Activated T-cell treated with anti-CD3 and anti-CD28 coated beads for 24 hours (primary cell): ENCODE results near the gene TOP3A.
"Not testable (repeated sequence)": the region's sequence is repeated elsewhere in the genome, so short reads cannot be mapped to it uniquely, and the experiment has no call there.

Source experiments
- DNase-seq: peaks from one replicate; pipeline ENCODE4 v3.0.0-alpha.2; 2020; ENCODE audit warnings: low read depth

TOP3A gene

GRCh38 chr17:18314731-18315561 is at the start of gene TOP3A, which contains the start of gene SMCR8:
Gene TOP3A, minus strand, starts transcription at chr17:18314994. Its CDS starts 216 bp downstream, at chr17:18314778.
Gene SMCR8, plus strand, starts transcription at chr17:18315293. Its CDS starts 497 bp downstream, at chr17:18315790.
- DNase-seq, result peak; percentile 99

- DNase-seq, result no peak
These were observed 49.4 kb upstream of the TOP3A start for GRCh38 chr17:18364166-18364565.

GRCh38 chr17:18363101-18364049 is 48.6 kb upstream of the TOP3A start, which contains the start of gene SHMT1:
Gene SHMT1, minus strand, starts transcription at chr17:18363550. Its CDS starts 7,569 bp downstream, at chr17:18355981.
- peak; percentile 85 for DNase-seq

- no peak for DNase-seq
These were observed 47.9 kb upstream of the TOP3A start for GRCh38 chr17:18362698-18363100.

- no peak for DNase-seq
These were observed 47.3 kb upstream of the TOP3A start for GRCh38 chr17:18361837-18362697.

GRCh38 chr17:18360518-18360917 is 45.7 kb upstream of the TOP3A start:
- DNase-seq, result no peak

GRCh38 chr17:18356624-18357023 is 41.8 kb upstream of the TOP3A start:
- DNase-seq, result no peak

- no peak for DNase-seq
These were observed 38.7 kb upstream of the TOP3A start for GRCh38 chr17:18353541-18353940.

GRCh38 chr17:18344021-18344420 is 29.2 kb upstream of the TOP3A start:
- no peak for DNase-seq

- DNase-seq, result no peak
These were observed 25.1 kb upstream of the TOP3A start for GRCh38 chr17:18339933-18340332.

GRCh38 chr17:18338158-18338557 is 23.4 kb upstream of the TOP3A start:
- not testable (repeated sequence) for DNase-seq

- DNase-seq, result no peak
These were observed 18.2 kb upstream of the TOP3A start for GRCh38 chr17:18332909-18333489.

- no peak for DNase-seq
These were observed 17.1 kb upstream of the TOP3A start for GRCh38 chr17:18331879-18332278.

GRCh38 chr17:18328643-18329204 is 13.9 kb upstream of the TOP3A start:
- DNase-seq, result no peak

- no peak for DNase-seq
These were observed 12.8 kb upstream of the TOP3A start for GRCh38 chr17:18327556-18327955.

GRCh38 chr17:18327093-18327492 is 12.3 kb upstream of the TOP3A start:
- DNase-seq, result no peak

- no peak for DNase-seq
These were observed 11.8 kb upstream of the TOP3A start for GRCh38 chr17:18326572-18326971.

- DNase-seq, result no peak
These were observed 11.2 kb upstream of the TOP3A start for GRCh38 chr17:18326039-18326438.

- DNase-seq, result no peak
These were observed 9.6 kb upstream of the TOP3A start for GRCh38 chr17:18324140-18325050.
